T-helper 1 cell (primary cell): ENCODE measurements around the gene C6orf62.
A peak's percentile ranks its signal among the peaks of the same experiment; 100 is the strongest.
"Not testable (repeated sequence)": the region's sequence is repeated elsewhere in the genome, so short reads cannot be mapped to it uniquely, and the experiment has no call there.

Source experiments
- DNase-seq, 5 donors: peaks; one replicate each; pipeline ENCODE4 v3.0.0-alpha.2; 2012 to 2020
- total RNA-seq, 4 donors: gene quantifications; one replicate each; lab custom pipeline; 2026; lab: John Stamatoyannopoulos, UW

C6orf62 gene
- total RNA-seq = 101 to 157 (median 131) reads per million in 4 donors

GRCh38 chr6:24719125-24719971 is at the start of gene C6orf62:
Gene C6orf62 (minus strand): TSS chr6:24719154. CDS start chr6:24718668, 486 bp downstream.
- DNase-seq = peak; percentile 11 to 62 (median 31)

GRCh38 chr6:24768361-24768760 is 49.4 kb upstream of the C6orf62 start:
- DNase-seq = no peak

- peak in 1 of 5 donors; percentile 44 for DNase-seq
These were observed 47.9 kb upstream of the C6orf62 start for GRCh38 chr6:24766680-24767462.

GRCh38 chr6:24765968-24766367 is 47.0 kb upstream of the C6orf62 start:
- not testable (repeated sequence) for DNase-seq

- not testable (repeated sequence) for DNase-seq
These were observed 46.2 kb upstream of the C6orf62 start for GRCh38 chr6:24764833-24765828.

- no peak for DNase-seq
These were observed 44.6 kb upstream of the C6orf62 start for GRCh38 chr6:24763578-24763977.

- DNase-seq = no peak
These were observed 42.9 kb upstream of the C6orf62 start for GRCh38 chr6:24761851-24762250.

- DNase-seq = no peak
These were observed 42.4 kb upstream of the C6orf62 start for GRCh38 chr6:24761193-24761835.

- DNase-seq = no peak
These were observed 41.3 kb upstream of the C6orf62 start for GRCh38 chr6:24760210-24760609.

- DNase-seq = no peak
These were observed 40.8 kb upstream of the C6orf62 start for GRCh38 chr6:24759718-24760117.

- DNase-seq = no peak
These were observed 38.7 kb upstream of the C6orf62 start for GRCh38 chr6:24757611-24758010.

- DNase-seq = no peak
These were observed 36.3 kb upstream of the C6orf62 start for GRCh38 chr6:24755279-24755678.

GRCh38 chr6:24754378-24754777 is 35.4 kb upstream of the C6orf62 start:
- DNase-seq = not testable (repeated sequence)

GRCh38 chr6:24753545-24753944 is 34.6 kb upstream of the C6orf62 start:
- no peak for DNase-seq

- no peak for DNase-seq
These were observed 34.1 kb upstream of the C6orf62 start for GRCh38 chr6:24752917-24753492.

- DNase-seq = no peak
These were observed 33.5 kb upstream of the C6orf62 start for GRCh38 chr6:24752503-24752902.

- DNase-seq = not testable (repeated sequence)
These were observed 31.9 kb upstream of the C6orf62 start for GRCh38 chr6:24750878-24751277.

GRCh38 chr6:24749297-24749696 is 30.3 kb upstream of the C6orf62 start:
- no peak for DNase-seq

GRCh38 chr6:24744911-24745310 is 26.0 kb upstream of the C6orf62 start:
- DNase-seq = no peak

- no peak for DNase-seq
These were observed 25.0 kb upstream of the C6orf62 start for GRCh38 chr6:24743944-24744335.

GRCh38 chr6:24743265-24743943 is 24.4 kb upstream of the C6orf62 start:
- peak in 1 of 5 donors; percentile 83 for DNase-seq
